Measurements from ENCODE around the gene OR9A2. TPM values are rescaled to one million over a fixed set of nuclear protein-coding genes. Genes with fewer than 3 reads are reported as not detected.
A peak's percentile ranks its signal among the peaks of the same experiment; 100 is the strongest.
"Not testable (repeated sequence)": the region's sequence is repeated elsewhere in the genome, so short reads cannot be mapped to it uniquely, and the experiment has no call there.

Gene OR9A2
- total RNA-seq, 3 donors from 2014 or later, result not detected

DNA sequence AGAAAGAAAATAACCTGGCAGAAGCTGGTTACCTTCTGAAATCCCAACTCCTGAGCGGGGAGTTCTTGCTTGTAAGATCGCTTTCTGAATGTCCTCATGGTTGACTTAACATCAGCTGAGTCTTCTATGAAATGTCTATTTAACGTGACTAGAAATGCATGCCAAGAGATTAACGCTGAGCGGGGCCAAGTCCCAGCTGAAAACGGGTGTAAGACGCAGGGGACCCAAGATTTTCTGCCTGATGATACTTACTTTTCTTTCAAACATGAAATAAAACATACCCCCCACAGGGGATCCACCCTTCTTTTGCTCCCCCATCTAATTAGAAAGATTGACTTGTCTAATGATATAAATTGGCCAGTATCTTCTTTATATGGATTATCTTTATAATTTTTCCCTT is 14.9 kb downstream of the OR9A2 start:
- H3K4me3 Mint-ChIP-seq, result no peak overlapping the region
- no peaks in the 10 kb centered on the region for H3K9me3 Mint-ChIP-seq
- no peak for ATAC-seq
- peaks cover 6% of the 10 kb centered on the region for H3K4me1 Mint-ChIP-seq (ENCODE audit: low read depth)
- peaks cover 27% of the 10 kb centered on the region for H3K27me3 Mint-ChIP-seq (ENCODE audit: low read depth)
- no peaks in the 10 kb centered on the region for H3K36me3 Mint-ChIP-seq (ENCODE audit: insufficient read depth)
- DNase-seq, result no peak

DNA sequence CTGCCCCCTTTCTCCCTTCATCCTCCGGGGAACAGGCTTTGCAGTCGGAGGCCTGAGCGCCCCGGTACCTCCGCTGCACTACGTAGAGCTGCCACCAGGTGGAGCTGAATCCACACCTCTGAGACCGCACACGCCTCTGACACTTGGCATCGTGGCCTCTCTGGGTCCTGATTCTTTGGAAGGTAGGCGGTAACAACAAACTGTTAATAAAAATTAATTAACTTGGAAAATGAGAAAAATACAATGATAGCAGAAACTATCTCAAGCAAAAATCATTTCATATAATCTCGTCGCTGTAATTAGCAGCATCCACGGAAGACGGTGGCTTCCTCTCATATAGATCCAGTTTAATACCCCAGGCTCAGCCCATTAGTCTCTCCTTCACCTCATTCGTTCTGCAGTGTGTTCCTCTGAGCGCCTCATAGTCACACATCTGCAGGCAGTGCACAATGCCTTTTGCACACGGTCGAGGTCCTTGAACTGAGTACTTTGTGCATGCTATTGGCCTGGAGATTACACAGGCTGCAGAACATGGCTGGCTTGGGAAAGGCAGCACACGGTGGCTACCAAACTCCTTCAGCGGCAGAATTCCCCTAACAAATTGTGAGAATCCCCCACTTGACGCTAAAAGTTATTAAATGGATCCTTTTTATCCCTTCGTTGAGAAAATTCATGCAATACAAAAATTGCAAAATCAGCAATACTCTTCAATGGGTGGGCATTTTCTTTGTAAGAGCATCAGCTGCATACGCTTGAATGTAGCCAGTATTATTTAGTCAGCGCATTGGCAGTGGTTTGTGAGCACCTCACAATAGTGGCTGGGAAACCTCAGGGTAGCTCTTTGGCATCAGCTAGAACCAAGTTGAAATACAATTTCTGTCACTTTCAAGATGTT is 18.7 kb downstream of the OR9A2 start:
- ATAC-seq (peak; percentile 93), DNase-seq (peak; percentile 82)
- H3K27me3 Mint-ChIP-seq (ENCODE audit: low read depth), result peaks cover 7% of the 10 kb centered on the region
- no peaks in the 10 kb centered on the region for H3K9me3 Mint-ChIP-seq
- peaks cover 7% of the 10 kb centered on the region for H3K4me1 Mint-ChIP-seq (ENCODE audit: low read depth)
- no peaks in the 10 kb centered on the region for H3K36me3 Mint-ChIP-seq (ENCODE audit: insufficient read depth)
- H3K4me3 Mint-ChIP-seq, result no peak overlapping the region

DNA sequence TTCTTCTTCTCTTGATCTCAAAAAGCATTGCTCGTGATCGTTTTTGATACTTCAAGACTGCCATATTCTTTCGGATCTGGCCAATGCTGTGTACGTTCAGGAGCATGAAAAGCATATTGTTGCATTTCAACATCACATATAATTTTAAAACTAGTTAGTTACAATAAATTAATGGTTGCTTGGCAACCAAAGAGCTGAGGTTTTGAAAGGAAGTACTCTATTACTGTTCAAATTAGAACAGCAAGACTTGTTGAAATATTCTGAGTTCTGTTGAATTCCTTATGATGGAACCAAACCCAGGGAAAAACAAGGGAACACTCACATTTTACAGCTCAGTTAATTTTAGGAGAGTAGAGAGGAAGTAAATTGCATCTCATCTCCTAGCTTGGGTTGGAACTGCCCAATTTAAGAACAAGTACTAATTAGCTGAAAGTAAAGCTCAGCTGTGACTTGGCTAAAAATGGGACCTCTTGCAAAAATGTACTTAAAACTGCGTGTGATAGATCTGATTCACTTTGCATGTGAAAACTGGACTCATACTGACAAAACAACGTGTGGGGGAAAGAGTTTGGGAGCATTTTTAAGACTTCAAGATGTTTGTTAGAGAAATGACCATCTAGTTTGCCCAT is 21.2 kb downstream of the OR9A2 start:
- DNase-seq (no peak), ATAC-seq (no peak)
- Mint-ChIP-seq H3K4me1 (ENCODE audit: low read depth) (peaks cover 9% of the 10 kb centered on the region), H3K36me3 (ENCODE audit: insufficient read depth) (no peaks in the 10 kb centered on the region), H3K9me3 (no peaks in the 10 kb centered on the region), H3K4me3 (no peak overlapping the region), H3K27me3 (ENCODE audit: low read depth) (peaks cover 2% of the 10 kb centered on the region)

DNA sequence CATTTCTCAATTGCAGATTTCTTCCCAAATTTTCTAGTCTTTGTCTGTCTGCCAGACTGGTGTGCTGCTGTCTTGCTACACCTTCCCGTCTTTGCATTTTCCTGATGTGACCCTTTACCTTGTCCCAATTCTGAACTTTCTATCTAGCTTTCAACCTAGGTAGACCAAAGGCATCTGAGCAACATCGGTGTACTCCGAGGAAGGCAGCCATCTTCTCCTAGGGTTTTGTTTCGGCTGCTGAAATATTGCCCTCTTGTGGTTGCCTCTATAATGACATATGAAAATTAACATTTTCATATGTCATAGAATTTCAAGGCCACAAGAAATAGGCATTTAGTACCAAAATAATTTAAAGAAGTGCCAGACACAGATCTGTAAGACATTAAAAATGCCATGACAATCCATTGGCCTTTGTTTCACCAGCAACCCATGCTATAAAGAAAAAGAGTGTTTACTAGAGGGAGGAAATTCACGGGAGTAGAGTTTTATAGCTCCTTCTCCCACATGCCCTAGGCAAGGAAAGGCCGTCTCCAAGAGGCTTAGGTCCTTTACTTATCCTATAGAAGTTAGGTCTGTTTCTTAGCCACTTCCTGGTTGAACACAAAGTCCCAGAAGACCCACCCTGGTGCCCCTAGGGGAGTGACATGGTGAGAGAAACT is 23.4 kb downstream of the OR9A2 start:
- DNase-seq (peak; percentile 13), ATAC-seq (peak; percentile 65 to 79)
- no peaks in the 10 kb centered on the region for H3K36me3 Mint-ChIP-seq (ENCODE audit: insufficient read depth)
- peak overlapping the region; percentile 73 for H3K4me3 Mint-ChIP-seq
- no peaks in the 10 kb centered on the region for H3K9me3 Mint-ChIP-seq
- H3K4me1 Mint-ChIP-seq (ENCODE audit: low read depth), result peaks cover 9% of the 10 kb centered on the region
- H3K27me3 Mint-ChIP-seq (ENCODE audit: low read depth), result peaks cover 2% of the 10 kb centered on the region

DNA sequence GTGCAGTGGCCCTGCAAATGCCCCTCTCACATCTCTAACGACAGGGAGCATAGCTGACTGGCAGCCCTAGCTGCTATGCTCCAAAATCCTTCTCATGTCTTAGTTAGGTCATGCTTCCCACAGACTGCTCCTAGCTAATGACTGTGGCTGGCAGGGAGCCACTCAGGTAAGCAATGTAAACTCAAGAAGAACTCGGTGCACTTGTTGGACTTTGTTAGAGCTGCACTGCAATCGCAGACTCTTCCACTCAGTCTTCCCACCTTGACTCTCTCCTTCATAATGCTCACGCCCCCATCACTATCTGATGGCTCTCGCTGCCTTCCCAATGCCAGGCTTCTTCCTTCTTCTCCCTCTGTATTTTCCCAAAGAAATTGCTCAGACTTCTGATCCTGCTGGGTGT is 24.0 kb downstream of the OR9A2 start:
- Mint-ChIP-seq H3K9me3 (no peaks in the 10 kb centered on the region), H3K4me1 (ENCODE audit: low read depth) (peaks cover 7% of the 10 kb centered on the region), H3K4me3 (peak overlapping the region; percentile 73), H3K27me3 (ENCODE audit: low read depth) (peaks cover 1% of the 10 kb centered on the region), H3K36me3 (ENCODE audit: insufficient read depth) (no peaks in the 10 kb centered on the region)
- no peak for DNase-seq
- no peak for ATAC-seq

DNA sequence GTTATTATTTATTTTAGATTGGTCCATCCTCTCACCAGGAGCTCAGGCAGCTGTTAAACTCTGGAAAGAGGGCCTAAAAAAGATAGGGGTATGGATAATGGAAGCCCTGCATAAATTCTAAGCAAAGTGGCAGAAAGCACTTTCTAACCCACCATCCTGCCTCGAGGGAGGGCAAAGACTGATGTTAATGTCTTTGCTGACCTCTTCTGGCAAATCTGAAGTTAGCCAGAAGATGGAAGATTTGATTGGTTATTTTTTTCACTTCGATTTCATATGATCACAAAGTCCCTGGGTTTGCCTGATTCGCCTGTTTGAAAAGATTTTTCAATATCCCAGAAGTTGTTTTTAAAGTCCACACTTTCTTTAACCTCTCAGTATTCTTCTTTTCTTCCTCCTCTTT is 24.8 kb downstream of the OR9A2 start:
- no peak overlapping the region for H3K4me3 Mint-ChIP-seq
- H3K4me1 Mint-ChIP-seq (ENCODE audit: low read depth), result peaks cover 5% of the 10 kb centered on the region
- H3K27me3 Mint-ChIP-seq (ENCODE audit: low read depth), result no peaks in the 10 kb centered on the region
- DNase-seq (no peak), ATAC-seq (no peak)
- no peaks in the 10 kb centered on the region for H3K9me3 Mint-ChIP-seq
- H3K36me3 Mint-ChIP-seq (ENCODE audit: insufficient read depth), result no peaks in the 10 kb centered on the region

DNA sequence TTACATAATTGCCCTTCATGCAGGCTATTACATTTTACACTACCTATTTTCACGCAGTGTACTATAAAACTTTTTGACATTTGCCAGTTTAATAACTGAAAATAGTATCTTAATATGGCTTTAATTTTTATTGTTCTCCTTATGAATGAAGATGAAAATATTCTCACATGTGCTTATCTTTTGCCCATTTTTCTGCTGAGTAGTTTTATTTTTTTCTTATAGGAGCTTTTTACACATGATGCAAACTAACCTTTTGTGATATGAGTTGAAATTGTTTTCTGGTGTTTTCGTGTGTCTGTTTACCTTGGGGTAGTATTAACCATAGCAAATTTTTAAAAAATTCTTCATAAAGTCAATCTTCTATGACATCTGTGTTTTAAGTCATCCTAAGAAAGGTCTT is 26.3 kb downstream of the OR9A2 start:
- Mint-ChIP-seq H3K36me3 (ENCODE audit: insufficient read depth) (no peaks in the 10 kb centered on the region), H3K4me1 (ENCODE audit: low read depth) (peaks cover 5% of the 10 kb centered on the region), H3K9me3 (no peaks in the 10 kb centered on the region), H3K4me3 (no peak overlapping the region), H3K27me3 (ENCODE audit: low read depth) (no peaks in the 10 kb centered on the region)
- DNase-seq, result no peak
- no peak for ATAC-seq

DNA sequence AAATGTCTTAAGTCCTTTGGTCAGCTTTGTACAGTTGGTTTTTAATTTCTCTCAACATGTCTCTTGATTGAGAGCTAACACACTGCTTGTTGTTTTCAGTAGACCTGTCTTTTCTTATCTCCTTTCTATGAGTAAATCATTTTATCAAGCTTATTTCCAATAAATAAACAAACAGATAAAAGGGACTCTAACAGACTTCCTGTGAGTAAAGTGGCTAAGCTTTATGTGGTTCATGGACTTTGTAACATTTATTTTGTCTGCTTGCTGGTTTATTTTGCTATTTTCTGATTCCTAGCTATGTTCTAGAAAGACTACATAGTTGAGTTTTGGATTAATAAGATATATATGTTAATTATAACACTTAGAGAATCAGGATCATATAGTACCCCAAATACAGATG is 27.1 kb downstream of the OR9A2 start:
- Mint-ChIP-seq H3K27me3 (ENCODE audit: low read depth) (no peaks in the 10 kb centered on the region), H3K36me3 (ENCODE audit: insufficient read depth) (no peaks in the 10 kb centered on the region), H3K9me3 (no peaks in the 10 kb centered on the region), H3K4me1 (ENCODE audit: low read depth) (peaks cover 5% of the 10 kb centered on the region), H3K4me3 (no peak overlapping the region)
- DNase-seq, result no peak
- no peak for ATAC-seq

DNA sequence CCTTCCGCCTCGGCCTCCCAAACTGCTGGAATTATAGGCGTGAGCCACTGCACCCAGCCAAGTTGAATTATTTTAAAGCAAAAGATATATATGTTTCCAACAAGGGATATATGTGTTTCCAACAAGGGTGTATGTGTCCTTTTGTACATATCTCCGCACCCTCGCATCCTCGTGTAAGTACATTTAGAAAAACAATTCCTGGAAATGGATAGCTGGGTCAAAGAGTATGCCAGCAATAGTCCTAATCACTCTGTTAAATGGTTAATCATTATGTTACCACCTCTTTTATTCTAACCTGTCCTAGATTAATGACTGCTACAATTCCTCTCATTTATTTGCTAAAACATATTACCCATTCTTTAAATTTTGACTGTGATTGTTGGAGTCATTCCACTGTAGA is 28.0 kb downstream of the OR9A2 start:
- Mint-ChIP-seq H3K36me3 (ENCODE audit: insufficient read depth) (no peaks in the 10 kb centered on the region), H3K9me3 (no peaks in the 10 kb centered on the region), H3K4me1 (ENCODE audit: low read depth) (peaks cover 5% of the 10 kb centered on the region), H3K27me3 (ENCODE audit: low read depth) (no peaks in the 10 kb centered on the region), H3K4me3 (no peak overlapping the region)
- ATAC-seq (no peak), DNase-seq (no peak)

DNA sequence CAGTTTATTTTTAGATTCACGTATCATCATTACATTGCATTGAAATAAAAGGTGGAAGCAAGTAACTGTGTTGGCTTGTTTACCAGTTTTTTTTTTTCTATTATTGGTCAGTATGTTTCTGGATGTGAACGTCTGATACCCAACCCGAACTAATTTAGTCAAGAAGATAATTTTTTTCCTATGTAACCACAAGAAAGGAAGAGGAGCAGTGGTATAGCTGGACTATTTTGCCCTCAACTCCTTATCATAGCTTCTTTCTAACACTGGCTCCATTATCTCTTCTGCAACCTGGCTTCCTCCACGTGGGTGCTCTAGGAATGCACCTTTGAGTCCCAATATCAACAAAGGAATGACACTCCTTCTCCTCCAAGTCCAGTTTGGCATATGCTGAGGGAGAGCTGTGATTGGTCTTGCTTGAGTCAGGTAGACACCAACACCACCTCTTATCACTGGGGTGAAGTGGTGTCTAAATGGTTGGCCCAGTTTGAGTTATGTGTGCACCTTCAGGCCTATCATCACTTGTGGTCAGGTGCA is 29.4 kb downstream of the OR9A2 start:
- H3K9me3 Mint-ChIP-seq, result no peaks in the 10 kb centered on the region
- no peak overlapping the region for H3K4me3 Mint-ChIP-seq
- DNase-seq, result no peak
- no peaks in the 10 kb centered on the region for H3K36me3 Mint-ChIP-seq (ENCODE audit: insufficient read depth)
- peaks cover 3% of the 10 kb centered on the region for H3K27me3 Mint-ChIP-seq (ENCODE audit: low read depth)
- no peaks in the 10 kb centered on the region for H3K4me1 Mint-ChIP-seq (ENCODE audit: low read depth)
- ATAC-seq, result no peak

DNA sequence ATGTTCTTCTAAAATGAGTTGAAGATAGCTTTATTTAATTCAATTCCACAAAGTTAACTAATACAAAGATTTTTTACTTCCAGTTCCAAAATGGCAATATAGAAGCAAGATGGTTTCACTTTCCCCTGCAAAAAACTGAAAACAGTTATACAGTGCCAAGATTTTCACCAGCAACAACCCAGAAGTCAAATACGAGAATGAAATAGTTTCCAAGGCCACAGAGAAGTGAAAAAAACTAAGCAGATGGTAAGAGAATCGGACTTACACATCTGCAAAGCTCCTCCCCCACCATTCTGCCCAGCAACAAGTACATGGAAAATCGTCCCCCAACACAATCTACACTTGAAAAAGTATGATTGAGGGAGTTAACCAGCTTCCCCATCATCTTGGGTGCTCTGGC is 34.5 kb downstream of the OR9A2 start:
- no peak for ATAC-seq
- DNase-seq, result no peak
- Mint-ChIP-seq H3K4me3 (no peak overlapping the region), H3K9me3 (no peaks in the 10 kb centered on the region), H3K36me3 (ENCODE audit: insufficient read depth) (no peaks in the 10 kb centered on the region), H3K4me1 (ENCODE audit: low read depth) (no peaks in the 10 kb centered on the region), H3K27me3 (ENCODE audit: low read depth) (peaks cover 12% of the 10 kb centered on the region)

DNA sequence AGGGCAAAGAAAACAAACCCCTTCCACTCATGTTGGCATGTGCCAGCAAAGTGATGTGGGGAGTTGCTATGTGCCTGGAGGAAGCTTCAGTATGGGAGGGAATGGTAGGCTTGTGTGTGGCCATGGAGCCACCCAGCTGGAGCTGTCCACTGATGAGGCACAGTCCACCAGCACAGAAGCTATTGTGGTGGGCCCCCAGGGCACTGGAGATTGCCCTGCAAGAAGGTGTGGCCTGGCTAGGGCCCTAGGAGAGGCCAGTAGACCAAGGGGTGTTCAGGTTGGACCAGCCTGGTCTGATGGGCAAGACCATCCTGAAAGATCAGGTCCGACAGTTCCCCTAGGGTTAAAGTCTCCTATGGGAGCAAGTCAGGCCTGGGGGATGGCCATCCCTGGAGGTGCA is 42.6 kb downstream of the OR9A2 start:
- H3K9me3 Mint-ChIP-seq, result no peaks in the 10 kb centered on the region
- H3K4me3 Mint-ChIP-seq, result no peak overlapping the region
- no peaks in the 10 kb centered on the region for H3K36me3 Mint-ChIP-seq (ENCODE audit: insufficient read depth)
- H3K27me3 Mint-ChIP-seq (ENCODE audit: low read depth), result peaks cover 19% of the 10 kb centered on the region
- DNase-seq (no peak), ATAC-seq (no peak)
- H3K4me1 Mint-ChIP-seq (ENCODE audit: low read depth), result no peaks in the 10 kb centered on the region

DNA sequence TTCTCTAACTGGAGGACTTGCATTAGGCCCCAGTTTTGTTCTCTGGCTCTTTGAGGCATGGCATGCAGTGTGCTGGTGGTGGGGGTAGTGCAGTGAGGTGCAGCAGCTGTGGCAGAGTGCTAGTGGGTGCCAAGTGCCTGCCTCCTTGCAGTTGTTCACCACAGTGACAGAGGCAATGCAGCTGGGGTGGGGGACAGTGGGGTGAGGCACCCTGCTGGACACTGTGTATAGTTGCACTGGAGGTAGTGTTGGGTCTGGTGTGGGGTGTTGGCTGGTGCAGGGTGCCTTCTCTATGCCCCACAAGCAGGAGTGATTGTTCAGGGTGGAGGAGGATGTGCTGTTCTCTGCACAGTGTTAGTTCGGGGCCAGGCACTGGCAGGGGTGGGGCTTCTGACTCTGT is 43.1 kb downstream of the OR9A2 start:
- no peak overlapping the region for H3K4me3 Mint-ChIP-seq

DNA sequence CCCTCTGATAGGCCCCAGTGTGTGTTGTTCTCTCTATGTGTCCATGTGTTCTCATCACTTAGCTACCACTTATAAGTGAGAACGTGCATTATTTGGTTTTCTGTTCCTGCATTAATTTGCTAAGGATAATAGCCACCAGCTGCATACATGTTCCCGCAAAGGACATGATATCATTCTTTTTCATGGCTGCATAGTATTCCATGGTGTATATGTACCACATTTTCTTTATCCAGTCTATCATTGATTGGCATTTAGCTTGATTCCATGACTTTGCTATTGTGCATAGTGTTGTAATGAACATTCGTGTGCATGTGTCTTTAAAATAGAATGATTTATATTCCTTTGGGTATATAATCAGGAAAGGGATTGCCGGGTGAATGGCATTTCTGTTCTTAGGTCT is 48.5 kb downstream of the OR9A2 start:
- not testable (repeated sequence) for H3K36me3 Mint-ChIP-seq (ENCODE audit: insufficient read depth); H3K9me3 Mint-ChIP-seq; H3K4me1 Mint-ChIP-seq (ENCODE audit: low read depth); H3K4me3 Mint-ChIP-seq; ATAC-seq; DNase-seq
- peaks cover 15% of the 10 kb centered on the region for H3K27me3 Mint-ChIP-seq (ENCODE audit: low read depth)

More for the DNA sequence above, 43.1 kb downstream of the OR9A2 start:
- H3K4me1 Mint-ChIP-seq (ENCODE audit: low read depth), result no peaks in the 10 kb centered on the region
- H3K27me3 Mint-ChIP-seq (ENCODE audit: low read depth), result peaks cover 19% of the 10 kb centered on the region
- no peak for ATAC-seq
- no peak for DNase-seq
- H3K9me3 Mint-ChIP-seq, result no peaks in the 10 kb centered on the region
- H3K36me3 Mint-ChIP-seq (ENCODE audit: insufficient read depth), result no peaks in the 10 kb centered on the region
